GM19468 (cell line): ENCODE data around the gene SCN2B.
"Not testable (repeated sequence)": the region's sequence is repeated elsewhere in the genome, so short reads cannot be mapped to it uniquely, and the experiment has no call there.

Experiments used
- ATAC-seq: cut with Tn5 transposase; IDR thresholded peaks from one replicate; pipeline ENCODE4 v1.9.1; 2021; ENCODE audit warnings: mild to moderate bottlenecking, moderate library complexity, moderate number of reproducible peaks; ENCODE audit not compliant: unreplicated experiment; ENCODE audit errors: extremely low read depth

Gene SCN2B

GRCh38 chr11:118207079-118207478, 30.6 kb upstream of the SCN2B start:
- no peak for ATAC-seq

GRCh38 chr11:118206391-118207031, 30.1 kb upstream of the SCN2B start:
- ATAC-seq = no peak

DNA sequence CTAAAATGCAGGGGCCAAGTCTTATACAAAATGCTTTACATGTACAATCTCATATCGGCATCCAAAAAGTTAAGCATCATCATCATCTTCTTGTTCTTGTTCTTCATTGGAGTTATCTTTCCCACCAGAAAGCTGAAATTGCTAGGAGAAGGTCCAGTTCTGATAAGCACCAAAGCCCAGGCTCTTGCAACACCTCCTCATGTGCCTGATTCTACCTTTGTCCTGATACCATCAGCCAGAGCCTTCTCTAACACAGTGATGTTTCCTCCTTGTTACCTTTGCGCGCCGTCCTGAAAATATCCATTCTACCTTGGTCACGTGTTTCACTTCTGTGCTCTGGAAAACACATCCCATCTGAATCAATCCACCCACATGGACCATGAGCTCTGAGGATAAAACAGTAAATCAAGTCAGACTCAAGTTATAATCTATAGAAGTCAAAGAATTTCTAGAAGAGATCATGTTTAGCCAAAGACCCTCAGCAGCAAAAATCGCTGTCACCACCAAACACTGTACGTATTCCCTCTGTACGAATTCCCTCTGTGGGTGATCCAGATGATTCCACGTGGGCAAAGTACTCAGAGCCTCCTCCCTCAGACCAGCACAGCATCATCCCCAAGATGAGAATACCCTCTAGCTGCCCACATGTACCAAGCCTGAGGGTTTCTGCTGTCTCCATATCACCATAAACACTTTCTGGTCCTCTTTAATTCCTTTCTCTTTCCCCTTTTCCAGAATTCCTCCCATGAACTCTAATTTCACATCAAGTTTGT, 29.4 kb upstream of the SCN2B start:
- no peak for ATAC-seq

DNA sequence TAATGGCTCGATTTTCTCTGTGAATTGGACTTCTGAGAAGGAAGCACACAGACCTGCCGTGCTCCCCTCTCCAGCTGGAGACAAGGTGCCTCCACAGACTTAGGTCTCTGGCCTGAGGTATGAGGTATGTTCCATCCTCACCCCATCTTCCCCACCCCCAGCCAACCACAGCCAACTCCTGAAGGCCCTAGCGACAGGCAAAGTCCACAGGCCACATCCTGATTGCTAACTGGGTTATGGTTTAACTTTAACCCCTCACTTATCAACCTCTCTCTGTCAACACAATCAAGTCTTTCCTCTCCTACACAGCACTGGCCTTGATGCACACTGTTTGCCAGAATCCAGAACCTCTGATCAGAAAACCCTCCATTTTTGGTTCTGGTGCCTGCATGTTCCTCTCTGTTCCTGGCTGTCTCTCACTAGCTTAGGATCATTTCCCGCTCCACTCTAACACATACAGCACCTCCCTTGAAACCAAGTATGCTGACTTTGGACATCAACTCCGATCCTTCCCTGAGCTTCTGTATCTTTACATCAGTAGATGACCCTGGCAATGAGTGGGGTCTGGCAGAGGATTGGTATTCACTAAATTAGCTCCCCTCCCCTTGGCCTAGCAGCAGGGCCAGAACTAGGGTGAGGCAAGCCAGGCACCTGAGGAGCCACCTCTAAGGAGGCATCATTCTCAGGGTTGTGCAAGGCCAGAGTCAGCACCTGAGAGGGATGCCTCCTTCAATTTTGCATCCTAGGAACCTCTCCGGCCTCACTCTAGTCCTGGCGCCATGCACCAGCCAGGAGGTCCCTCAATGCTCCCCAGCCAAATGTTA, 26.4 kb upstream of the SCN2B start:
- ATAC-seq = no peak

- ATAC-seq = no peak
These were observed 25.5 kb upstream of the SCN2B start for GRCh38 chr11:118201966-118202365.

DNA sequence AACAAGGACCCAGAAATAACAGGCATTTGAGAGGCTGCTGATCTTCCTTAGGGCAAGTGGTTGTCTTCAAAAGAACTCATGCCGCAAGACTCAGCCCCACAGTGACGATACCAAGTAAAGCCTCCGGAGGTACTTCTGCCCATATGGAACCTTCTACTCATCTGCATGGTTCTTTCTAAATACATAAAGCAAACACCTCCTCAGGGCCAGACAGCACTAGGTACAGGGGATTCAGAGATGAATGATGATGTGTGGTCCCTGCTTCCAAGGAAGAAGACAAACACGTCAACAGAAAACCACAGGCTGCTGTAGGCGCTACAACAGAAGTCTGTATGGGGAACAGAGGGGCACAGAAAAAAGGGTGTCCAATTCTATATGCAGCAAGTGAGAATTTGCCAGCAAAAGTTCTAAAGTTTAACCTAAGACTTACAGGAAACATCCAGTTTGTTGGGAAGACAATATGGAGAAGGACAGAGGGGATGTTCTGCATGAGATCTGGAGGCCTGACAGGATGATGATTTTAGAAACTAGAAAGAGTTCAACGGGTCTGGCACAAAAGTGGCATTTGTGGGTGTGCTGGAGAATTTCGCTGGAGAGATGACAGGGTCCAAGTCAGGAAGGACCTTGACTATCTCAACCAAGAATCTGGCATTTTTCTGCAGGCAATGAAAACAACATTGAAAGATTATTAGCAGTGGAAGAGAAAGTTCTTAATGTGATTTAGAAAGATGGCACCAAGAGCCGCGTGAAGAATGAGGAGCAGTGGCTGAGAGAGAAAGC, 24.7 kb upstream of the SCN2B start:
- ATAC-seq = no peak

- ATAC-seq = no peak
These were observed 24.1 kb upstream of the SCN2B start for GRCh38 chr11:118200497-118200896.

DNA sequence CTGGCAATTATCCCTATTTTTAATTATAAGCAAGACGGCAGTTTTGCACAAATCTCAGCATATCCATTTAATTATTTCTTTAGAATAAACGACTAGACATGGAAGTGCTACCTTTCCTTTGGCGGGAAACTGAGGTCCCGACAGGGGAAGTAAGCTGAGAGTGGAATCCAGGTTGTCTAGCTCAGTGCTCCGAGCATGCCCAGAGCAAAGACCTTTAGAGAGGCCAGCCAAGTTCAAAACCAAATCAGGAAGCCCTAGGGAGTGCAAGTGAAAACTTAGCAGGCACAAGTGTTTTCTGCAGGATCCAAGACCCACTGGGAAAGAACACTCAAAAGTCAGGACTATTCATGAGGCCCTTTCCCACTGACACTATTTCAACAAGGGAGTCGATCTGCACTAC, 22.7 kb upstream of the SCN2B start:
- ATAC-seq = no peak

DNA sequence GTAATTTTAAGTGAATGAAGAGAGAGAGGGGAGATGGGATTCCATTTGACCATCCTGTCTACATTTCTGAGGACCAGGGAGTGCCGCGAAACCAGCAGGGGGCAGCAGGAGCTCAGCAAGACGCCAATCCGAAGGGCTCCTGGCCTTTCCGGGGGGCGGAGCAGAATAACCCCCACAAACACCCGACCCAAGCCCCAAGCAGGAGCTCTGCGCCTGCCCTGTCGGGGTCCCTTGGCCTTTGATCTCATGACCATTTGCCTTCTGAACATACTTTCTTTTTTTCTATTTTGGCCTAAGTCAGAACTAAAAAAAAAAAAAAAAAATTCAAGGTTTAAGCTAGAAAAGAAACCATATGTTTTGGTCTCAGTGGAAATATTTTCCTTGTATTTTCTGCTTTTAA, 21.9 kb upstream of the SCN2B start:
- ATAC-seq = no peak

DNA sequence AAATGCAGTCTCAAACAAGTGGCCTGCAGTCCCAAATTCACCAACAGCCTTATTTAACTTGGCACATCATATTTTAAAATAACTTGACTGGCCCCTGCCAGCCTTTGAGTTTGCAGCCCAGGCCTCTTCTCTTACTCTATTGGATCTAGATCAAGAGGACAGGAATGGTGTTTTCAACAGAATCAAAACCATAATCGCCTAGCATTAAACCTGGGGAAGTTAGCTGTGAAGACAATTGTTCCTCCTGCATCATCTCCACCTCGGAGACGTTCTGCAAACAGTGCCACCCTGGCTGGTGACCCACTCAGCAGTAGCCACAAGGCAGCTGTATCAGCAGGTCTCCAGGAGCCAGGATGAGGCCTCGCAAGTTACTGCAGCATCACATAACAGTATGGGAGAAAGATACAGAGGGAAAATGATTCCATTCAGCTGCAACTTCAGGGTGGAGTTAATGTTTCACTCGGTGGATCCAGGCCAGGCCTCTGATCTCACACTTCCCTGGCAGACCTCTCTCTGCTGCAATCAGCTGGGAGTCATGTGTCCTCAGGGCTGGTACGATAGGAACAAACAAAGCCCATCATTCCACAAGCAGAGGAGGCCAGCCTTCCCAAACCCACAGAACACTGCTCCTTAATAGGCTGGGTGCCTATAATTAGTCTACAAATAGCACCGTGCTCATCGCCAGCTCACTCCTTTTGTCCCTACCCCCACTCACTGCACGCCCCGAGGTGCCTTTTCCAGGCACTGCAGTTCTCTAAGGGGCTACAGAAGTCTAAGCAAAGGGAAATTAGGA, 18.6 kb upstream of the SCN2B start:
- no peak for ATAC-seq

- no peak for ATAC-seq
These were observed 17.6 kb upstream of the SCN2B start for GRCh38 chr11:118193910-118194566.

- not testable (repeated sequence) for ATAC-seq
These were observed 16.4 kb upstream of the SCN2B start for GRCh38 chr11:118192817-118193216.

GRCh38 chr11:118190942-118191506, 14.6 kb upstream of the SCN2B start:
- not testable (repeated sequence) for ATAC-seq

- no peak for ATAC-seq
These were observed 10.1 kb upstream of the SCN2B start for GRCh38 chr11:118186346-118187107.

GRCh38 chr11:118184784-118185579, 8.5 kb upstream of the SCN2B start:
- ATAC-seq = no peak

GRCh38 chr11:118183691-118184090, 7.3 kb upstream of the SCN2B start:
- not testable (repeated sequence) for ATAC-seq

DNA sequence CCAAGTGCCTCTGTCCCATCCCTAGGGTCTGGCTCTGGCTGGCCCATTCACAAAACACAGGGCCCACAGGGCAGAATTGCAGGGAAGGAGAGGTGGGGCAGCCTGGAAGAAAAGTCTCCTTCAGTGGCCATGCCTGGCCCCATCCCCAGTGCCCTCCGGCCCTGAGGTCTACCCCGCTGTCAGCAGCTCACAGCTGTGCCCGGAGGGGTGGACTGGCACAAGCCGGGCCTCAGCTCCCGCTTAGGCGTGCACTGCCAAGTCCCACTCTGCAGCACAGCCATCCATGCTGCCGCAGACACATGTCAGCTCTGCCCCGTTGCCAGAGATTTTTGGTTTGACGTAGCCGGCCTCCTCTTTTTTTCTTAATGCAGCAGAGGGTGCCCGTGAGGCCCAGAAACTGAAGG, 3.9 kb upstream of the SCN2B start:
- no peak for ATAC-seq
